Astrocyte (in vitro differentiated cells and primary cell): Measurements from ENCODE around the gene TAF6.

ENCODE experiments used
- CTCF ChIP-seq: IDR thresholded peaks from 2 replicates; pipeline ENCODE4 v1.5.1; 2011; ENCODE audit warnings: low read depth, mild to moderate bottlenecking, inconsistent platforms, low read length, moderate library complexity; ENCODE audit not compliant: insufficient read depth
- EZH2 ChIP-seq: IDR thresholded peaks from 2 replicates; pipeline ENCODE4 v1.6.1; 2012; ENCODE audit warnings: mild to moderate bottlenecking, low read length, inconsistent platforms; ENCODE audit not compliant: insufficient read depth

- TF ChIP-seq CTCF: no peak
- no peak for TF ChIP-seq EZH2
Observed at GRCh38 chr7:100105534-100105933, 13.6 kb downstream of the TAF6 start.
